ENCODE data around the gene APBB1IP.
"Not testable (repeated sequence)": the region's sequence is repeated elsewhere in the genome, so short reads cannot be mapped to it uniquely, and the experiment has no call there.

DNA sequence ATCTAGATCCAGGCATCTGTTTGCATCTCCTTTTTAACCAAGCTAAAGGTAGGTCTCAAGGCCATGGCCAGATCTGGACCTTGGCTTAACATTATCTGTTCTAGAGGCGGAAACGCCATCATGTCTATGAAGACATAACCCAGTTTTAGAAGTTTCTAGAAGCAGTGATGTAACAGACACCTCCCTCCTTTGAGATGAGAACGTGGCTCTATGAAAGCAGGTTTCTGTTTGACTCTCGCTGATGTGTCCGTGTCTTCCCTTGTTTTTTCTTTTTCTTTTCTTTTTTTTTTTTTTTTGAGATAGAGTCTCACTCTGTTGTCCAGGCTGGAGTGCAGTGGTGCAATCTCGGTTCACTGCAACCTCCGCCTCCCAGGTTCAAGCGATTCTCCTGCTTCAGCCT, 36.7 kb downstream of the APBB1IP start:
- not testable (repeated sequence) for TF ChIP-seq ZNF274 (IDR thresholded peaks at IDR 0.05; ENCODE audit: low read depth, low read length); YY1 (IDR thresholded peaks at IDR 0.05; ENCODE audit: insufficient read depth, insufficient read length); SUZ12 (IDR thresholded peaks at IDR 0.05; ENCODE audit: extremely low read depth, insufficient read depth, insufficient read length)
